Astrocyte of the spinal cord (primary cell): Measurements from ENCODE around the gene ACTN1.
A peak's percentile ranks its signal among the peaks of the same experiment; 100 is the strongest.

ENCODE experiments used
- DNase-seq: peaks from one replicate; pipeline ENCODE4 v3.0.0; 2011; ENCODE audit warnings: low read depth, low spot score
- H3K4me3 ChIP-seq: 2 replicates; pipeline ENCODE4 v1.5.1; 2011; ENCODE audit warnings: low read depth, mild to moderate bottlenecking, low read length, moderate library complexity
- in situ Hi-C: cut with HindIII; loops from 2 replicates; pipeline ENCODE4 v1.10.0; 2017; ENCODE audit warnings: low sequenced_read_pairs
- TF ChIP-seq, protein P1 (sequence below): IDR thresholded peaks from 2 replicates; pipeline ENCODE4 v1.5.1; 2012; ENCODE audit warnings: low read depth, mild to moderate bottlenecking, low read length, inconsistent platforms

Gene ACTN1

DNA sequence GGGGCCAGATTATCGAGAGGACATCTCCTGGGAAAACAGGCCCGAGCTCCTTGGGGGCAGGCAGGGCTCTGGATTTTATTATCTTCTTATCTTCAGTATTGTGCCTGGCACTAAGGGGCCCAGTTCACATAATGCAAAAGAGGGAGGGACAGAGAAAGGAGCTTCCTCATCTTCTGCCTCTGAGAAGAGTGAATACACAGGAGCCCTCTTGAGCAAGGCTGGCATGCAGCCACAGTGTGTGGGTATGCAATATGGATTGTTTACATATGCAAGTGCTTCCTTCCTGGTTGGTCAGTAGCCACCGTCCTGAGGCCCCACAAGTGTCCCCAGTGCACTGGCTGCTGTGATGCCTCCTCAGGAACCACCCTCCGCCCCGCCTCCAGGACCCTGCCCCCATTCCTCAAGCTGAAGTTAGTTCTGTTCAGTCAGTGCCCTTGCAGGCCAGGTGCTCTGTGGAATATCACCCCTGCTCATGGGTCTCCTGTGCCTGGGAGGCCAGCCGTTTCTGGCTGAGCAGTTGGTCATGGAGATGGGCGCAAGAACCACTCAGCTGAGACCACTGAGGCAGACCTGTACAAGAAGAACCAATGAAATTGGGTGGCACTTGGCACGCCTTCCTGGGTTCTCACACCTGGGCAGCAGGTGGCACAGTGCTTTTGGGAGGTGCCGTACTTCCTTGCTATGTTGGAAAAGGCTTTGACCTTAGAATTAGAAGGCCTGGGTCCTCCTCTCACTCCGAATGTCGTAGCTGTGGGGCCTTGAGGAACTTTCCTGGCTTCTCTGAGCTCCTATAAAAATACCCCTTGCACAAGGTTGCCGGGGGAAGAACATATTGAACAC is 35.1 kb upstream of the ACTN1 start:
- peak; percentile 16 for DNase-seq
- no peak overlapping the region for H3K4me3 ChIP-seq
- TF ChIP-seq, protein P1, sequence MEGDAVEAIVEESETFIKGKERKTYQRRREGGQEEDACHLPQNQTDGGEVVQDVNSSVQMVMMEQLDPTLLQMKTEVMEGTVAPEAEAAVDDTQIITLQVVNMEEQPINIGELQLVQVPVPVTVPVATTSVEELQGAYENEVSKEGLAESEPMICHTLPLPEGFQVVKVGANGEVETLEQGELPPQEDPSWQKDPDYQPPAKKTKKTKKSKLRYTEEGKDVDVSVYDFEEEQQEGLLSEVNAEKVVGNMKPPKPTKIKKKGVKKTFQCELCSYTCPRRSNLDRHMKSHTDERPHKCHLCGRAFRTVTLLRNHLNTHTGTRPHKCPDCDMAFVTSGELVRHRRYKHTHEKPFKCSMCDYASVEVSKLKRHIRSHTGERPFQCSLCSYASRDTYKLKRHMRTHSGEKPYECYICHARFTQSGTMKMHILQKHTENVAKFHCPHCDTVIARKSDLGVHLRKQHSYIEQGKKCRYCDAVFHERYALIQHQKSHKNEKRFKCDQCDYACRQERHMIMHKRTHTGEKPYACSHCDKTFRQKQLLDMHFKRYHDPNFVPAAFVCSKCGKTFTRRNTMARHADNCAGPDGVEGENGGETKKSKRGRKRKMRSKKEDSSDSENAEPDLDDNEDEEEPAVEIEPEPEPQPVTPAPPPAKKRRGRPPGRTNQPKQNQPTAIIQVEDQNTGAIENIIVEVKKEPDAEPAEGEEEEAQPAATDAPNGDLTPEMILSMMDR: no peak
- in situ Hi-C loops: no loop called here

DNA sequence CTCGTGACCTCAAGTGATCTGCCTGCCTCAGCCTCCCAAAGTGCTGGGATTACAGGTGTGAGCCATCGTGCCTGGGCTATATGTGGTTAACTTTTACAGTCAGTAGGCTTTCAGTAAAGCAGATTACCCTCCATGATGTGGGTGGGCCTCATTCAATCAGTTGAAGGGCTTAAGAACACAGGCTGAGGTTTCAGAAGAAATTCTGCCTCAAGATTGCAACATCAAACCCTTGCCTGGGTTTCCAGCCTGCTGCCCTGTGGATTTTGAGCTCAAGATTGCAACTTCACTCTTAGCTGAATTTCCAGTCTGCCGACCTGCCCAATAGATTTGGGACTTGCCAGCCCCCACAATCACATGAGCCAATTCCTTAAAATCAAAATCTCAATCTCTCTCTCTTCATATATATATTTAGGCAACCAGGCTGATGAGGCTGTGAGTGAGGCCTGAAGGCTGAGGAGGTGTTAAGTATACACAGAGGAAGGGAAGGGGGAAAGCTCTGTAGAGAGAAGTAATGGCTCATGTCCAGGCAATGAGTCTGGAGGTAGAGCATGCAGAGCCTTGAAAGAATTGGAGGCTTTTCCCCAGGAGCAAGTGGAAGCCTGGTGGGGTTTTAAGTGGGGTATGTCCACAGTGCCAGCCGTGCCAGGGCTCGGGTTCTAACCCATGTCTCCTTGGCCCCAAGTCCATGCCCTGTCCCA is 33.3 kb upstream of the ACTN1 start:
- TF ChIP-seq, protein P1: no peak
- in situ Hi-C loops: no loop called here
- H3K4me3 ChIP-seq: no peak overlapping the region
- no peak for DNase-seq

DNA sequence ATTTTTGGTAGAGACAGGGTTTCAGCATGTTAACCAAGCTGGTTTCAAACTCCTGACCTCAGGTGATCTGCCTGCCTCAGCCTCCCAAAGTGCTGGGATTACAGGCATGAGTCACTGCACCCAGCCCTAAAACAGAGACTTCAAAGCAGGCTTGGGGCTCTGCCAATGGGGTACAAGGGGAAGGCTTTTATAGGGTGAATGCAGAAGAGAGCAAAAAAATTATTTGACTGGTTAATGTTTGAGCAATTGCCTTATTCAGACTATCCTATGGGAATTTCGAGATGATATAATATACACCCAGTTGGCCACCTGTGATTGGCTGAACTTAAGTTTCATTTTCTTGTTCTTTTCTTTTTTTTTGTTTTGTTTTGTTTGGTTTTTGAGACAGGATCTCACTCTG is 31.5 kb upstream of the ACTN1 start:
- in situ Hi-C loops: no loop called here
- H3K4me3 ChIP-seq: no peak overlapping the region
- TF ChIP-seq, protein P1: no peak
- DNase-seq: no peak

GRCh38 chr14:69008421-69008884 is 29.4 kb upstream of the ACTN1 start:
- in situ Hi-C loops: no loop called here
- TF ChIP-seq, protein P1: no peak
- DNase-seq: peak; percentile 53
- no peak overlapping the region for H3K4me3 ChIP-seq

DNA sequence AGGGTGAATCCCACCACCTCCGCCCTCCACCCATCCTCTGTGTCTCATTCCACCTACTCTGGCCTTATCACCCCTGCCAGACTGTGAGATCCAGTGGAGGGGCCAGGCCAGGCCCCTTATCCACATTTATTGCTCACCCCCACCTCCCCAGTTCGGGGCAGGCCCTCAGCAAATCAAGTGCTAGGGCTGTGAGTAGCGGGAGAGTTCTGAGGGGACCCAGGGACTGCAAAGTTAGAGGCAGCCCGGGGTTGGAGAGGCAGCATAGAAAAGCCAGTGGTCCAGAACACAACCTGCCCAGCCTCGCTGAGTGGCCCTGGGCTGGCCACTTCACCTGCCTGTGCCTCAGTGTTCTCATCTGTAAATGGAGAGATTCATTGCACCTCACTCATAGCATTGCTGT is 27.2 kb upstream of the ACTN1 start:
- in situ Hi-C loops: no loop called here
- TF ChIP-seq, protein P1: no peak
- no peak overlapping the region for H3K4me3 ChIP-seq
- DNase-seq: no peak

GRCh38 chr14:69005432-69006148 is 26.5 kb upstream of the ACTN1 start:
- in situ Hi-C loops: no loop called here
- DNase-seq: peak; percentile 93
- TF ChIP-seq, protein P1: no peak

More at GRCh38 chr14:69005432-69006148, 26.5 kb upstream of the ACTN1 start:
- no peak overlapping the region for H3K4me3 ChIP-seq
